Peyer's patch (tissue), 4 donors: ENCODE results near the gene H6PD. TPM values are rescaled to one million over a fixed set of nuclear protein-coding genes. Genes with fewer than 3 reads are reported as not detected.

Experiments
- DNase-seq, 3 donors: peaks; one replicate each; pipeline ENCODE4 v3.0.0-alpha.2; 2017 to 2019
- H3K27ac ChIP-seq, 4 donors: fragments of 200-600 bp; sonication (generic); one replicate each; pipeline ENCODE4 v1.5.1; 2016 to 2019
- H3K27me3 ChIP-seq, 2 donors: fragments of 200-600 bp; sonication (generic); one replicate each; pipeline ENCODE4 v1.5.1; 2019
- H3K36me3 ChIP-seq, 3 donors: fragments of 200-600 bp; sonication (generic); one replicate each; pipeline ENCODE4 v1.5.1; 2016 to 2019
- H3K4me1 ChIP-seq, 4 donors: fragments of 200-600 bp; sonication (generic); one replicate each; pipeline ENCODE4 v1.5.1; 2016 to 2019
- H3K4me3 ChIP-seq, 4 donors: fragments of 200-600 bp; sonication (generic); 1 replicate in 3 of 4; 2 replicates in 1 of 4; pipeline ENCODE4 v1.5.1; 2016 to 2019; ENCODE audit warnings: mild to moderate bottlenecking in 1 of 4
- H3K9me3 ChIP-seq, 4 donors: fragments of 200-600 bp; sonication (generic); one replicate each; pipeline ENCODE4 v1.5.1; 2016 to 2019; ENCODE audit warnings: mild to moderate bottlenecking in 1 of 4
- POLR2A ChIP-seq, 2 donors: fragments of 450-650 bp; IDR thresholded peaks; one replicate each; pipeline ENCODE4 v1.5.1; 2017; ENCODE audit warnings: antibody characterized with exemption in 2 of 2, mild to moderate bottlenecking in 2 of 2, moderate library complexity in 2 of 2
- total RNA-seq, 4 donors: library from RNA; depleted of rRNA; stranded (reverse); fragments of >200 nt; gene quantifications; one replicate each; pipeline ENCODE4 v1.1.0, GENCODE V29; 2016
- TF ChIP-seq, protein P1 (sequence below), 6 experiments: fragments of 450-650 bp in 4 of 6; fragments of 200-600 bp in 2 of 6; sonication (generic) in 1 of 6; IDR thresholded peaks; one replicate each; pipeline ENCODE4 v1.5.1; 2017 to 2019; ENCODE audit warnings: antibody characterized with exemption in 6 of 6, mild to moderate bottlenecking in 3 of 6, moderate library complexity in 1 of 6

H6PD gene
- total RNA-seq, 4 donors from 2014 or later, result 23.1 to 72.9 (median 37.2) TPM

GRCh38 chr1:9257851-9258250 is 23.3 kb downstream of the H6PD start:
- Histone ChIP-seq H3K27me3 (no peaks in the 10 kb centered on the region), H3K9me3 (no peaks in the 10 kb centered on the region), H3K36me3 (peaks cover 0 to 13% (median 0%) of the 10 kb centered on the region in 3 donors), H3K27ac (no peak overlapping the region), H3K4me3 (no peak overlapping the region), H3K4me1 (peaks cover 0 to 13% (median under 1%) of the 10 kb centered on the region in 4 donors)
- TF ChIP-seq, protein P1, sequence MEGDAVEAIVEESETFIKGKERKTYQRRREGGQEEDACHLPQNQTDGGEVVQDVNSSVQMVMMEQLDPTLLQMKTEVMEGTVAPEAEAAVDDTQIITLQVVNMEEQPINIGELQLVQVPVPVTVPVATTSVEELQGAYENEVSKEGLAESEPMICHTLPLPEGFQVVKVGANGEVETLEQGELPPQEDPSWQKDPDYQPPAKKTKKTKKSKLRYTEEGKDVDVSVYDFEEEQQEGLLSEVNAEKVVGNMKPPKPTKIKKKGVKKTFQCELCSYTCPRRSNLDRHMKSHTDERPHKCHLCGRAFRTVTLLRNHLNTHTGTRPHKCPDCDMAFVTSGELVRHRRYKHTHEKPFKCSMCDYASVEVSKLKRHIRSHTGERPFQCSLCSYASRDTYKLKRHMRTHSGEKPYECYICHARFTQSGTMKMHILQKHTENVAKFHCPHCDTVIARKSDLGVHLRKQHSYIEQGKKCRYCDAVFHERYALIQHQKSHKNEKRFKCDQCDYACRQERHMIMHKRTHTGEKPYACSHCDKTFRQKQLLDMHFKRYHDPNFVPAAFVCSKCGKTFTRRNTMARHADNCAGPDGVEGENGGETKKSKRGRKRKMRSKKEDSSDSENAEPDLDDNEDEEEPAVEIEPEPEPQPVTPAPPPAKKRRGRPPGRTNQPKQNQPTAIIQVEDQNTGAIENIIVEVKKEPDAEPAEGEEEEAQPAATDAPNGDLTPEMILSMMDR (IDR thresholded peaks at IDR 0.05), result no peak
- no peak for TF ChIP-seq POLR2A (IDR thresholded peaks at IDR 0.05)
- no peak for DNase-seq

GRCh38 chr1:9258629-9259028 is 24.1 kb downstream of the H6PD start:
- H3K4me3 ChIP-seq, result no peak overlapping the region
- no peak overlapping the region for H3K27ac ChIP-seq
- H3K27me3 ChIP-seq, result no peaks in the 10 kb centered on the region
- no peak for TF ChIP-seq POLR2A (IDR thresholded peaks at IDR 0.05)
- TF ChIP-seq, protein P1 (IDR thresholded peaks at IDR 0.05), result no peak
- H3K4me1 ChIP-seq, result peaks cover 0 to 5% (median 0%) of the 10 kb centered on the region in 4 donors
- no peak for DNase-seq
- H3K9me3 ChIP-seq, result no peaks in the 10 kb centered on the region
- H3K36me3 ChIP-seq, result peaks cover 0 to 21% (median 0%) of the 10 kb centered on the region in 3 donors

DNA sequence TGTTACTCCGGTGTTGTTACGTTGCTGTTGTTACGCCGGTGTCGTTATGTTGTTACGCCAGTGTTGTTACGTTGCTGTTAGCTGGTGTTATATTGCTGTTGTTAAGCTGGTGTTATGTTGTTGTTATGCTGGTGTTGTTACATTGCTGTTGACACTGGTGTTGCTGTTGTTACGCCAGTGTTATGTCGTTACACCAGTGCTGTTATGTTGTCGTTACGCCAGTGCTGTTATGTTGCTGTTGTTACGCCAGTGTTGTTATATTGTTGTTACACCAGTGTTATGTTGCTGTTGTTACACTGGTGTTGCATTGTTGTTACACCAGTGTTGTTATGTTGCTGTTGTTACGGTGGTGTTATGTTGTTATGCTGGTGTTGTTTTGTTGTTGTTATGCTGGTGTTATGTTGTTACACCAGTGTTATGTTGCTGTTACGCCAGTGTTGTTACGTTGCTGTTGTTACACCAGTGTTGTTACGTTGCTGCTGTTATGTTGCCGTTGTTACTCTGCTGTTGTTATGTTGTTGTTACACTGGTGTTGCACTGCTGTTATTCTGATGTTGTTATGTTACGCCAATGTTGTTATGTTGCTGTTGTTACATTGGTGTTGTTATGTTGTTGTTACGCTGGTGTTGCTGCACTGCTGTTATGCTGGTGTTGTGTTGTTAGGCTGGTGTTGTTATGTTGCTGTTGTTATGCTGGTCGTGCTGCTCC is 25.6 kb downstream of the H6PD start:
- H3K27me3 ChIP-seq, result no peaks in the 10 kb centered on the region
- H3K36me3 ChIP-seq, result peaks cover 0 to 36% (median 0%) of the 10 kb centered on the region in 3 donors
- no peak for DNase-seq
- no peak overlapping the region for H3K27ac ChIP-seq
- H3K4me3 ChIP-seq, result no peak overlapping the region
- no peaks in the 10 kb centered on the region for H3K9me3 ChIP-seq
- no peaks in the 10 kb centered on the region for H3K4me1 ChIP-seq
- no peak for TF ChIP-seq POLR2A (IDR thresholded peaks at IDR 0.05)
- TF ChIP-seq, protein P1 (IDR thresholded peaks at IDR 0.05), result no peak

GRCh38 chr1:9261496-9261895 is 26.9 kb downstream of the H6PD start:
- H3K4me1 ChIP-seq, result no peaks in the 10 kb centered on the region
- TF ChIP-seq POLR2A (IDR thresholded peaks at IDR 0.05), result no peak
- TF ChIP-seq, protein P1 (IDR thresholded peaks at IDR 0.05), result no peak
- H3K27ac ChIP-seq, result no peak overlapping the region
- no peaks in the 10 kb centered on the region for H3K9me3 ChIP-seq
- DNase-seq, result no peak
- peaks cover 0 to 48% (median 0%) of the 10 kb centered on the region in 3 donors for H3K36me3 ChIP-seq
- H3K4me3 ChIP-seq, result no peak overlapping the region
- no peaks in the 10 kb centered on the region for H3K27me3 ChIP-seq

DNA sequence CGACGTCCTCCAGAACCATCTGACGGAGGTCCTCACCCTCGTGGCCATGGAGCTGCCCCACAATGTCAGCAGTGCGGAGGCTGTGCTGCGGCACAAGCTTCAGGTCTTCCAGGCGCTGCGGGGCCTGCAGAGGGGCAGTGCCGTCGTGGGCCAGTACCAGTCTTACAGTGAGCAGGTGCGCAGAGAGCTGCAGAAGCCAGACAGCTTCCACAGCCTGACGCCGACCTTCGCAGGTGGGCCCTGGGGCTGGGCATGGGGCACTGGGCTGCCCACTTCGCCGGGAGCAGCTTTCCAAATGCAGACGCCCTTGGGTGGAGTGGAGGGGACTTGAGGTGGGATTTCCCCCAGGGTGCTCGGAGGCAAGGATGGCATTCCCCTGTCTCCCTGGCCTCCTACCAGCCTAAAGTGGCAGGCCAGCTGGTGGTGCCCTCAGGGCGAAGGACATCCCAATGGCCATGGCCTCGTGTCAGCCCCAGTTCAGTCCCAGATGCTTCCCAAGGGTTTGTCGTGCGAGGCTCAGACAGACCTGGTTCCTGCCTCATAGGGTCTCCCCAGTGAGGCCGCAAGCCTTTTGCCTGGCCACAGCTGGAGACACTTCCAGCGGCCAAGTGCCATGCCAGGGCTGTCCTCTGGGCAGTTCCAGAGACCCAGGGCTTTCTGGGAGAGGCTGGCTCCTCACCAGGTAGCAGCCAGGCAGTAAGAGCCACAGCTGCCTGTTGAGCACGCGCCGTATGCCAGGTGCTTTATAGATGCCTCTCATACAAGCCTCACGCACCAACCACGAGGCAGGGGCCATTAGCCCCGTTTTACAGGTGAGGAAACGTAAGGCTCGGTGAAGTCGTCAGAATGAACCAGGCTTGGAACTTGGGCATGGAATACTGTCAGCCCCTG is 27.8 kb downstream of the H6PD start:
- H3K36me3 ChIP-seq, result peaks cover 0 to 50% (median 0%) of the 10 kb centered on the region in 3 donors
- H3K27me3 ChIP-seq, result no peaks in the 10 kb centered on the region
- no peaks in the 10 kb centered on the region for H3K4me1 ChIP-seq
- TF ChIP-seq, protein P1 (IDR thresholded peaks at IDR 0.05), result no peak
- TF ChIP-seq POLR2A (IDR thresholded peaks at IDR 0.05), result no peak
- H3K4me3 ChIP-seq, result no peak overlapping the region
- no peak overlapping the region for H3K27ac ChIP-seq
- DNase-seq, result no peak
- no peaks in the 10 kb centered on the region for H3K9me3 ChIP-seq
